Measurements from ENCODE around the gene SMIM30. TPM values are rescaled to one million over a fixed set of nuclear protein-coding genes. Genes with fewer than 3 reads are reported as not detected.

Gene SMIM30
- total and polyA plus RNA-seq, 10 of the 15 experiments (the other 5 are each of a cell fraction or from before 2014, with no cell fraction given), result 42.2 to 258 (median 96.9) TPM

- TF ChIP-seq CBX5 (IDR thresholded peaks at IDR 0.05; ENCODE audit: low read depth) (peak; percentile 28; the same call in 1 of the 2 replicates), SKIL (IDR thresholded peaks at IDR 0.05; ENCODE audit: low read depth, poor library complexity, severe bottlenecking) (no peak), HSF1 (IDR thresholded peaks at IDR 0.05; ENCODE audit: low read depth, low read length) (no peak), ATF7 (IDR thresholded peaks at IDR 0.05; ENCODE audit: low read depth) (peak; percentile 39; the same call in 1 of the 2 replicates), BCLAF1 (IDR thresholded peaks at IDR 0.05) (no peak), SUZ12 (IDR thresholded peaks at IDR 0.05; ENCODE audit: unreplicated experiment) (no peak), TARDBP (IDR thresholded peaks at IDR 0.05; ENCODE audit: borderline replicate concordance) (peak; percentile 62; the same call in 1 of the 2 replicates), ZNF687 (IDR thresholded peaks at IDR 0.05) (no peak), STAT3 (IDR thresholded peaks at IDR 0.05; ENCODE audit: low read depth, low read length) (no peak), FOXM1 (IDR thresholded peaks at IDR 0.05; ENCODE audit: low read depth, low read length) (no peak), REST (IDR thresholded peaks at IDR 0.05; ENCODE audit: low read depth, low read length) (no peak)
These were observed at the start of gene SMIM30 (continued) for GRCh38 chr7:113118074-113118959.
